ENCODE measurements around the gene STXBP5. TPM values are rescaled to one million over a fixed set of nuclear protein-coding genes. Genes with fewer than 3 reads are reported as not detected.

Gene STXBP5
- total RNA-seq, 2 experiments from 2014 or later, result 21.0 to 22.5 TPM

GRCh38 chr6:147423111-147423510 lies 218.9 kb downstream of the STXBP5 start:
- ATAC-seq (ENCODE audit: poor library complexity) (no peak), DNase-seq (no peak)
- H3K9me3 ChIP-seq (ENCODE audit: control insufficient read depth in 1 of 2, insufficient read depth in 1 of 2, low read length in 2 of 2), result peaks cover 0 to 12% of the 10 kb centered on the region in 2 experiments
- H3K36me3 Mint-ChIP-seq (ENCODE audit: low read depth), result no peaks in the 10 kb centered on the region
- no peak overlapping the region for H3K27ac ChIP-seq (ENCODE audit: low read depth in 1 of 2, low read length in 2 of 2)
- H3K9me3 Mint-ChIP-seq, result peaks cover 2% of the 10 kb centered on the region
- H3K4me3 ChIP-seq (ENCODE audit: low read length), result no peak overlapping the region
- H3K4me3 Mint-ChIP-seq, result no peak overlapping the region
- no peaks in the 10 kb centered on the region for H3K4me1 ChIP-seq (ENCODE audit: insufficient read depth, low read length)
- intact Hi-C loops (cut with DNase I, micrococcal nuclease), result no loop called here
- POLR2A ChIA-PET, result no interaction called here
- H3K4me1 Mint-ChIP-seq (ENCODE audit: low read depth), result no peaks in the 10 kb centered on the region
- TF ChIP-seq, protein P1, sequence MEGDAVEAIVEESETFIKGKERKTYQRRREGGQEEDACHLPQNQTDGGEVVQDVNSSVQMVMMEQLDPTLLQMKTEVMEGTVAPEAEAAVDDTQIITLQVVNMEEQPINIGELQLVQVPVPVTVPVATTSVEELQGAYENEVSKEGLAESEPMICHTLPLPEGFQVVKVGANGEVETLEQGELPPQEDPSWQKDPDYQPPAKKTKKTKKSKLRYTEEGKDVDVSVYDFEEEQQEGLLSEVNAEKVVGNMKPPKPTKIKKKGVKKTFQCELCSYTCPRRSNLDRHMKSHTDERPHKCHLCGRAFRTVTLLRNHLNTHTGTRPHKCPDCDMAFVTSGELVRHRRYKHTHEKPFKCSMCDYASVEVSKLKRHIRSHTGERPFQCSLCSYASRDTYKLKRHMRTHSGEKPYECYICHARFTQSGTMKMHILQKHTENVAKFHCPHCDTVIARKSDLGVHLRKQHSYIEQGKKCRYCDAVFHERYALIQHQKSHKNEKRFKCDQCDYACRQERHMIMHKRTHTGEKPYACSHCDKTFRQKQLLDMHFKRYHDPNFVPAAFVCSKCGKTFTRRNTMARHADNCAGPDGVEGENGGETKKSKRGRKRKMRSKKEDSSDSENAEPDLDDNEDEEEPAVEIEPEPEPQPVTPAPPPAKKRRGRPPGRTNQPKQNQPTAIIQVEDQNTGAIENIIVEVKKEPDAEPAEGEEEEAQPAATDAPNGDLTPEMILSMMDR (IDR thresholded peaks at IDR 0.05), result no peak
- CTCF ChIA-PET, result no interaction called here
- no peaks in the 10 kb centered on the region for H3K27me3 ChIP-seq (ENCODE audit: control insufficient read depth in 1 of 2, insufficient read depth in 2 of 2, low read length in 2 of 2)
- H3K36me3 ChIP-seq (ENCODE audit: insufficient read depth, low read length), result no peaks in the 10 kb centered on the region
- H3K27ac Mint-ChIP-seq, result no peak overlapping the region
- H3K27me3 Mint-ChIP-seq, result no peaks in the 10 kb centered on the region

DNA sequence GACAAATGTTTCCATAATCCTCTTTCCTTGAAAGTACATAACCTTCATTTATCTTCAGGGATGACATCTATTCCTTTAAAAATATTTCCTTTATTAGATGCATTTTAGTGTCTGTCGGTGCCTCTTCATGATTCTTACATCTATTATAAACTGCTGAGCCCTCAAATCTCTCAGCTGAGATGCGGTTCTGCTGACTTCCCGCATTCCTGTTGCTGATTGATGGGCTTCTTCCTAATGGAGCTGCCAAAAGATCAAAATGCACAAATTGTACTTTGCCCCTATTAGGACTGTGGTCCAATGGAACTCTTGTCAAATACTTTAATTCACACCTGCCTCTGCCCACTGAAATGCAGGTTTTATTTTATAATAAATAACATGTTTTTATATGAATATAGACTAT lies 225.6 kb downstream of the STXBP5 start:
- no peaks in the 10 kb centered on the region for H3K36me3 Mint-ChIP-seq (ENCODE audit: low read depth)
- TF ChIP-seq, protein P1 (IDR thresholded peaks at IDR 0.05), result no peak
- Histone ChIP-seq H3K4me1 (ENCODE audit: insufficient read depth, low read length) (no peaks in the 10 kb centered on the region), H3K4me3 (ENCODE audit: low read length) (no peak overlapping the region), H3K27ac (ENCODE audit: low read depth in 1 of 2, low read length in 2 of 2) (no peak overlapping the region), H3K27me3 (ENCODE audit: control insufficient read depth in 1 of 2, insufficient read depth in 2 of 2, low read length in 2 of 2) (no peaks in the 10 kb centered on the region), H3K9me3 (ENCODE audit: control insufficient read depth in 1 of 2, insufficient read depth in 1 of 2, low read length in 2 of 2) (no peaks in the 10 kb centered on the region), H3K36me3 (ENCODE audit: insufficient read depth, low read length) (no peaks in the 10 kb centered on the region)
- intact Hi-C loops (cut with DNase I, micrococcal nuclease), result no loop called here
- no peak overlapping the region for H3K27ac Mint-ChIP-seq
- no peak overlapping the region for H3K4me3 Mint-ChIP-seq
- POLR2A ChIA-PET, result no interaction called here
- no peaks in the 10 kb centered on the region for H3K9me3 Mint-ChIP-seq
- H3K27me3 Mint-ChIP-seq, result no peaks in the 10 kb centered on the region
- ATAC-seq (ENCODE audit: poor library complexity) (no peak), DNase-seq (no peak)
- no peaks in the 10 kb centered on the region for H3K4me1 Mint-ChIP-seq (ENCODE audit: low read depth)
- CTCF ChIA-PET, result no interaction called here

- ChIA-PET POLR2A (no interaction called here), CTCF (no interaction called here)
- Histone ChIP-seq H3K4me3 (ENCODE audit: low read length) (no peak overlapping the region), H3K36me3 (ENCODE audit: insufficient read depth, low read length) (no peaks in the 10 kb centered on the region), H3K27ac (ENCODE audit: low read depth in 1 of 2, low read length in 2 of 2) (no peak overlapping the region), H3K27me3 (ENCODE audit: control insufficient read depth in 1 of 2, insufficient read depth in 2 of 2, low read length in 2 of 2) (no peaks in the 10 kb centered on the region), H3K4me1 (ENCODE audit: insufficient read depth, low read length) (no peaks in the 10 kb centered on the region), H3K9me3 (ENCODE audit: control insufficient read depth in 1 of 2, insufficient read depth in 1 of 2, low read length in 2 of 2) (no peaks in the 10 kb centered on the region)
- peaks cover under 1% of the 10 kb centered on the region for H3K27me3 Mint-ChIP-seq
- no peaks in the 10 kb centered on the region for H3K36me3 Mint-ChIP-seq (ENCODE audit: low read depth)
- H3K4me3 Mint-ChIP-seq, result no peak overlapping the region
- no peak overlapping the region for H3K27ac Mint-ChIP-seq
- TF ChIP-seq, protein P1 (IDR thresholded peaks at IDR 0.05), result no peak
- H3K9me3 Mint-ChIP-seq, result no peaks in the 10 kb centered on the region
- ATAC-seq (ENCODE audit: poor library complexity) (no peak), DNase-seq (no peak)
- intact Hi-C loops (cut with DNase I, micrococcal nuclease), result no loop called here
- H3K4me1 Mint-ChIP-seq (ENCODE audit: low read depth), result no peaks in the 10 kb centered on the region
Observed at GRCh38 chr6:147430811-147431210, 226.6 kb downstream of the STXBP5 start.
